M059J (cell line): ENCODE results near the gene MPST. TPM values are rescaled to one million over a fixed set of nuclear protein-coding genes. Genes with fewer than 3 reads are reported as not detected.
"Not testable (repeated sequence)": the region's sequence is repeated elsewhere in the genome, so short reads cannot be mapped to it uniquely, and the experiment has no call there.

Experiments used
- DNase-seq: peaks from one replicate; pipeline ENCODE4 v3.0.0-alpha.2; 2012; ENCODE audit warnings: low read depth
- total RNA-seq: library from RNA; depleted of rRNA; stranded (reverse); fragments of >200 nt; shearing (Covaris generic); gene quantifications from 2 replicates; pipeline ENCODE4 v1.2.3, GENCODE V29; 2014; rRNA removed

MPST gene
- total RNA-seq: 40.0 and 53.0 TPM in 2 replicates

DNA sequence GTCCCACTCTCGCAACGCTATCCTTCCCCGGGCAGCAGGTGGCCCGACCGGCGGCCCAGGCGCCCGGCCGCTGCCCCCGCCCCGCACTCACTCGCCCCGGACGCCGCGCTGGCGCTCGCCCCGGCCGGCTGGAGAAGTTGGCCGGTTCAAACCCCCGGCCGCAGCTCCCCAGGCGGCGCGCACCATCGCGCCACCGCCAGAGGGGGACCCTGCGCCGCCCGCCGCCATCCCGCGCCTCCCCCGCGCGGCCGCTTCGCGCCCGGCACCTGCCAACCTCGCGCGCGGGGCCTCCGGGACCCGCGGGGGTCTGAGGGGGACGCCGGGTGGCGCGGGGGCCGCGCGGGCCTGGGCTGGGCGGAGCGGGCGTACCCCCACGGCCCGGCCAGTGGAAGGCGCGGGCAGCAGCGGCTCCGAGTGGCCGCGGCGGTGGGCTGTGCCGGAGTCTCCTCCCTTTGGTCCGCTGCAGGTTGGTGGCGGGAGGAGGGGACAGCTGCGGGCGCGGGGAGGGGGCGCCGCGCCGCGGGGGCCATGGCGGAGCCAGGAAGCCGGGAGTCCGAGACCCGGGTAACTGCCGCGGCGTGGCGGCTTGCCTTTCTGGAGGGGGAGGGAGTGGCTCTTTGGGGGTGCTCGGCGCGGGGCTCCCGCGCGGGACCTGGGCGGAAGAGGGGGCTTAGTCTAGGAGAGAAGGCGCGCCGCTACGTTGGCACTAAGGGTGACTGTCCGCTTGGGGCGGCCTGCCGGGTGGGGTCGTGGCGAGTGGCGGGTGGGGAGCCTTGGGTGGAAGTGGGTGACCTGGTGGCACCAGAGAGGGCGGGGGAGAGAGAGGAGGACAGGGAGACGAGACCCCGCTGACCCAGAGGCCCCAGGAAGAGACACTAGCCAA is at the start of gene MPST, which contains the start of gene TST:
Gene MPST, plus strand, starts transcription at position 434 of the 883 bp plus-strand sequence. Its CDS starts 95 bp downstream, at position 529.
Gene TST, minus strand, starts transcription at position 139 of the 883 bp plus-strand sequence. CDS start 715 bp downstream, outside the sequence.
- peak; percentile 55 for DNase-seq

DNA sequence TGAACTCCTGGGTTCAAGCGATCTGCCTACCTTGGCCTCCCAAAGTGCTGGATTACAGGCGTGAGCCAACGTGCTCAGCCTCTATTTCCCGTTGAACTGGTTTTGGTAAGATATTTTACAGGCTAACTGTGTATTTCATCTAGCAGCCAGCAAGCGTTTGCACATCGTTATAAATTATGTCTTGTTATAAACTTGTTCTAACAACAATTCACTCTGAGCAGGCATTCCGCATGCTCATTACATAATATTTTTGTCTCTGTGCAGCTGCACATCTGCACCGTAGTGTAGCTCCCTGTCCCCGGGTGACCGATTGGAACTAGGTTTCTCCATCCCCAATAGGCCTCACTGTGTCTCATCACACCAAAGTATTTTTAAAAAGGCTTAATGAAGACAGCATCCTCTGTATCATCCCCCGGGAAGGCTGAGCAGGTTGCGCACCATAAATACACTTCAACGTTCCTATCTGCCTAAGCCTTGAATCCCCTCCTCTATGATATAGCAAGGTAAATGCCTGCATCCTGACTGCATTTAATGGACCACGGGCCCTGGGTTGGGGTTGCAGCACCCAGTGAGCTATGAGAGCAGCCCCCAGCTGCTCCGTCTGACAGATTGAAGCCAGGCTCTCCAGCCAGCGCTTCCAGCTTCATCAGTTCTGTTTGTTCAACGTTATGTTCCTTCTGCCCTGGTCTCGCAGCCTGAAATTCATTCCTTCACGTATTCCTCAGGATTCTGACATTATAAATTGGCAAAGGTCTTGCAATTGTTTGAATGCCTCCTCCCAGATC is 48.0 kb upstream of the MPST start:
- DNase-seq: no peak

DNA sequence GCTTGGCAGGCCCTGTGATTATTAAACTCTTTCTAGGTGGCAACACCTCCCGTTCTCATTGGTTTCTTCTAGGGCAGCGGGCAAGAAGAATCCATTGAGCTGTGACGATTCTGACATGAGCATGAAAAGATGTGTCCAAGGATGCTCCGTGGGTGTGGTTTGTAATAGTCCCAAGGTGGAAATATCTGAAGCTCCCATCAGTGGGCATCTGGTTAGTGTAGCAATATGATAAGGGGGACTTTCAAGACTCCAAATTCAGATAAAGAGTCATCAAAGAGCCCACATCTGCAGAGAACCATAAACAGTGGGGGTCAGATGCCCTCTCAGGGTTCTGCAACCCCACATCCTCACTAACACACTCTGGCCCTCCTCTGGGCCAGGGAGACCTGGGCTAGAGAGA is 42.9 kb upstream of the MPST start:
- DNase-seq: no peak

DNA sequence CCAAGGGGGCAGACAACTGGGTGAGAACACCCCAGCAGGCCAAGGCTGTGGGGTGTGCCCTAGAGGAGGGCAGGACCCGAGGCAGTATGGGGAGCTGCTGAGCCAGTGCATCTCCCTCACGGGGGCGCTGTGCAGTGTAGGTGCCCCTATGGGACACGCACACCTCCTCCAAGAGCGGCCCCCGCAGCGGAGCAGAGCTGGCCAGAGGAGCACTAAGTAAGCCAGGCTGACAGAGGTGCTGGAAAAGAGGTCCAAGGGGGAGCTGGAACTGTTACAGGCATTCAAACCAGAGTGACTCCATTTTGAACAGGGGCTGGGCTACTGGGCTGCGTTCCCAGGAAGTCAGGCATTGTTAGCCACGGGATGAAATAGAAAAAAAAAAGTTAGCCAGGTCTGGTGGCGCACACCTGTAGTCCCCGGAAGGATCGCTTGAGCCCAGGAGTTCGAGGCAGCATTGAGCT is 42.1 kb upstream of the MPST start:
- peak; percentile 42 for DNase-seq

DNA sequence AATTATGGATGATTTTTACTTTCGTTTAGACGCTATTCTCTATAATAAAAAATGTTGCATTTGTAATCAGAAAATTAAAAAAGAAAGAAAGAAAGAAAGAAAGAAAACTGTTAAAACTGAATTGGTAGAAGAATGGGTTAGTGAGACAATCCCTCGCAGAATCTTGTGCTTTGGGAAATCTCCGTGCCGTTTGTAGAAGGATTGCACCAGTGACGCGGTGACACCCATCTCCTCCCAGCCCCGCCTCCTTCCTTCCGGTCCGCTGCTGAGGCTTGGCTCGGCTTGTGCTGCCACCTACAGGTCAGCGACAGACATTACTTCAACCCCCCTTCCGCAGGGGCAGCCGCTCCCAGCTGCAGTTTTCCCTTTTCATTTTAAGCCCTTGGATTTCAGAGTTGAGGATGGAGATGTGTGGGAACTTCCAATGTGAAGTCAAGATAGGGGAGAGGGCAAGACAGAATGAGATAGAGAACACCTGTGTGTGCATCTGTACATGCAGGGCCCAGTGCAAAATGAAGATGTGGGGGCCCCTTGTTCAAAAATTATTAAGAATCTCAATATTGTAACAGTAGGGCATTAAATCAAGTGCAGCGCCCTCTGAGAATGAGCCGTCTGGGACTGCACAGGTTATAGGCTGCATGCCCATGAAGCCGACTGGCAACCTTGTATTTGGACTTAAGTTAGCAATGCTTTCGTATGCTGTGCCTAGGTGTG is 41.4 kb upstream of the MPST start:
- DNase-seq: peak; percentile 76

DNA sequence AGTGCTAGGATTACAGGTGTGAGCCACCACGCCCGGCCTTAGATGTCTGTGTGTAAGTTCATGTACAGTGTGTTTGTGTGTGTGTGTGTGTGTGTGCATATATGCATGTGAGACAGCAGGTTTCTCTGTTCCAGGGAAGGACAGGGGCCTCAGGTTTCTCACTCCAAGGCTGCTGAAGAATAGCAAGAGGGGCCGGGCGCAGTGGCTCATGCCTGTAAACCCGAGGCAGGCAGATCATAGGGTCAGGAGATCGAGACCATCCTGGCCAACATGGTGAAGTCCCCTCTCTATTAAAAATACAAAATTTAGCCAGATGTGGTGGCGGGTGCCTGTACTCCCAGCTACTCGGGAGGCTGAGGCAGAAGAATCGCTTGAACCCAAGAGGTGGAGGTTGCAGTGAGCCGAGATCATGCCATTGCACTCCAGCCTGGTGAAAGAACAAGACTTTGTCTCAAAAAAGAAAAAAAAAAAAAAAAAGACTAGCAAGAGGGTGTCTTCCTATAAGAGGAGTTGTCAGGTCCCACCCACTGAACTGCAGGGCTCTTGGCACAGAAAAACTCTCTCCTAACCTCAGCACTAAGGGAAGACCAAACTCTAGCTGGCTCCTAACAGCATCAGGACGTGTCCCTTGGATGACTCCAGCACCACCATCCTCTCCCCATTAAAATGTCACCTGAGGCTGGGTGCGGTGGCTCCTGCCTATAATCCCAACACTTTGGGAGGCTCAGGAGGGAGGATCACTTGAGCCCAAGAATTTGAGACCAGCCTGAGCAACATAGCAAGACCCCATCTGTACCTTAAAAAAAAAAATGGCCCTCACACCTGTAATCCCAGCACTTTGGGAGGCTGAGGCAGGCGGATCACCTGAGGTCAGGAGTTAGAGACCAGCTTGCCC is 40.3 kb upstream of the MPST start:
- no peak for DNase-seq

DNA sequence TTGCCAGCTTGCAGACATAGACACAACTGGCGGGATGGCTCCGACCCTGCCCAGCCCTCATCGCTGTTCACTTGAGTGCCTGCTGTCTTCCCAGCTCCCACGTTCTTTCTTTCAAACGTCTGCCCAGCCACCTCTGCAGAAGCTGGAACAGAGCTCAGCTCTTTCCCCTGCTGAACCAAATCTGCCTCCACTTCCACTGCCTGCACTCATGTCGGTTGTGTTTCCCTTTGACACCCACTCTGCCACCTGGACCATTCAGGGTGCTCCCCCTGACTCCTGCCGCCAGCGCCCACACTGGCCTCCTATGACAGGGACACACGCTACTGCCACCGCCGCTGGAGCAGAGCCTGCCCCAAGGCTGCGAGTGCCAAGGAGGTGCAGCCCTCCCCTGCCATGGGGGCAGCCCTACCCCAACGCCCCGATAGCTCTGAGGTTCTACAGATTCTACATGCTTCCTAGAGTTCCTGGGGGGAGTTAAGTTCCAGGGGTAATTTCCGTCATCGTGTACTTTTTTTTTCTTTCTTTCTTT is 38.2 kb upstream of the MPST start:
- DNase-seq: no peak

DNA sequence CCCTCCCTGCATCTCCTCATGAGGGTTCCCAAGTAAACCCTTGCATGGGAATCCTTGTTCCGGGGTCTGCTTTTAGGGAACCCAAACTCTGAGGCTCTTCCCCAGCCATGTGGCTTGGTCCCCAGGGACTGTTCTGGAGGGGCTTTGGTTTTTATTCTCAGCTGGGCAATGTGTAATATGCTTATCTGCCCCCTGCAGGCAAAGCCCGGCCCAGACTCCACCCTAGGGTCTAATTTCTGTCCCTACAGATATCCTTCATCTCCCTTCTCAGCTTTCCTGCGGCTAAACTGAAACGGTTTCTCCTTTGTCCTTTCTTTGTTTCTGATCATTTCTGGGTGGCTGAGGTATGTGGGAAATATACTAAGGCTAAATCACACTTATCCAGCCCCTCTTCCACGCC is 37.4 kb upstream of the MPST start:
- no peak for DNase-seq

DNA sequence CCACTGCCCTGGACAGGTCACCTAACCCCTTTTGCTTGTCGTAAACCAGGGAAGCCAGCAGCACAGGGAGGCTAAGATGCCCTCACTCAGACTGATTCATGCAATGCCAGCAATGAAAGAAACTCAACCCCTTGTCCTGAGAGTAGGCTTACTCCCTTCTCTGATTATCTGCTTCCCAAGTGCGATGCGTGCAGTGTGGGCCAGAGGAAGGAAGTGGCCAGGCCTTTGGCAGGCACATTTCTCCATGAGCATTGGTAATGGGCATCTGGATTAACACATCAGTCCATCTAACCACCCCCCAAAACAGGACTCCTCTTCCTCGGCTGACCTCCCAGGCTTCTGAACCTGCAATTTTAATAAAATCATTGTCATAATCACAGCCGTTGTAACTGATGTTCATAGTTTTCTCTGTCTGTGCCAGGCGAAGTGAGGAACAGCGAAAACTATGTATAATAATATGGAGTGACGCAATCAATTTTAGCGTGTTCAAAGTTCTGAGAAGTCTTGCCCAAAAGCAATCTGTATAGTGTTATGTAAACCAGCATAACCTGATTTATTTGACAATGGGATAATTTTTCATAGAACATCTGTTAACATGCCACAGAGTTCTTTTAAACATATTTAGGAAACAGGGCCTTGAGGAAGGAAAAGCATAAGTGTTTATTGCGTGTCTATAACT is 34.2 kb upstream of the MPST start:
- no peak for DNase-seq

DNA sequence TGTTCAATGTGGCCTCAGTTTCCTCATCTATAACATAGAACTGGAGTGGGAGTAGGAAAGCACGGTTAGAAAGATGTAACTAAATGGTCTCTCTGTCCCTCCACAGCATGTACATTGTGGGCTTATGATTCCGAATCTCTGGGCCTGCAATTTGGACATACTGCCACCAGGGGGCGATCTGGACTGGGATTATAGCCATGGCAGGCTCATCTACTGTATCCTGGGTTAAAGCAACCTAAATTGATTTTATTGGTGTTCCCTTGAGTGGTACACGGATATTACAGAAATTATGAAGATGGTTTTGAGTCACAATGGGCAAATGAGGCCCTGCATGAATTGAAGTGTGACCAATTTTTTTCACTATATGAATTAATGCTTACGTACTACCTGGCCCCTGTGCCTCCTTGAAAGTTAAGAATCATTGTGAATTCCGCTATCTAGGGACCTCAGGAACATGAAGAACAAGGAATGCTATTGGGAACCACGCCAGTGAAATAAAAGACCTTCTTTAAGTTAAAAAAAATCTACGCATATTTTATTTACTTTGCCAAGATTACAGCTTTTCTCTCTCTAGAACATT is 33.2 kb upstream of the MPST start:
- no peak for DNase-seq

DNA sequence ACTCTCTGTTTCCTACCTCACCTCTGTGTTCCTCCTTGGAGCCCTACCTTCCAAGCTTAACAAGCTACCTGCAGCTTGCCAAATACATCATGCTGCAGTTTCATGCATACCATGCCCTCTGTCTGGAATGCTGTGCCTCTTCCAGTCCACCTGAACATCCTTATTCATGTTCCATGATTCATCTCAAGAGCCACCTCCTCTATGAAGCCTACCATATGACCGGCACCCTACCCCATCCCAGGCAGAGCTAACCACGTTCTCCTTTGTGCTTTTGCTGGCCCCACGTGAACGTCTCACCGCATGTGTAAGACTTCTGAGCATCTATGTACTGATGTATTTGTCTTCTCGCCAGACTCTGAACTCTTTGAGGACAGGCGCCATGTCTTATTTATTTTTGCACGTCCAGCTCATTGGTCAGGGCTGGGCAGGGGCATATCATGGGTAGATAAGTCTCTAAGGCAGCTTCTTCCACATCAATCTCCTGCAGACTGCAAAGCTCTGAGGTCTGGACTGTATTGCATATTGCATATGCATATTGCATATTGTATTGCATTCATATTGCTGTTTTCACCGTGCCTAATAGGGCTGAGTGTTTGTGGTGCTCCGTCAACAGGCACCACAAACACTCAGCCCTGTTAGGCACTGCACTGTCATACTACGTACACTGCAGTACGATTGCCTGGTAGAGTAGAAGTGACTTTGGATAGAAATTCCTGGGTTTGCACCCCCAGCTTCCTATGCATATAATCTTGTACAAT is 31.3 kb upstream of the MPST start:
- no peak for DNase-seq

DNA sequence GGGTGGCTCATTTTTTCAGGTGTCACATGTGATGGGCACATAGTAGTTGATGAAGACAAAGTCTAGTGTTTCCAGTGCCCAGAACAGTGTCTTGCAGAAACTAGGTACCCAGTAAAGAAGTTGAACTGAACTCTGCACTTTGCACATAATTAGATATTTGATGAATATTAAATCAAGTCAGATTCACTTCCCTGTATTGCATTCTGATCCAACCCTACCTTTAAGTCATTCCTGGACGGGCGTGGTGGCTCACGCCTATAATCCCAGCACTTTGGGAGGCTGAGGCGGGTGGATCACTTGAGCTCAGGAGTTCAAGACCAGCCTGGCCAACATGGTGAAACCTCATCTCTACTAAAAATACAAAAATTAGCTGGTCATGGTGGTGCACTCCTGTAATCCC is 30.5 kb upstream of the MPST start:
- DNase-seq: not testable (repeated sequence)

DNA sequence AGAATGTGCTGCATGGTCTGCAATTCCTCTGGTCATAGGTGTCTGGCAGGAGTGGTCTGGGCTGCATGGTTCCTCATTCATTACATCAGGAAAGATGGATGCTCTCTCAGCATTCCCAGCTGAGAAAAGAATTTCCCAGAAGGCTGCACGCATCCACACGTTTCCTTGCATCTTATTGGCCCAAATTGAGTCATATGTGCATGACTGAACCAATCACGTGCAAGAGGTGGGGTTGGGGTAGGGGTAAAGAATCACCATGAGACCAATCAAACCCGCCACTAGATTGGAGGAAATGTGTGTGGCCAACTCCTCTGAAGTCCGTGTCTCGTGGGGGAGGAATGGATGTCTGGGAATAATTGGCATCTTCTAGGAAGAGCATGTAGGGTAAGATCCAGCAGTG is 29.1 kb upstream of the MPST start:
- DNase-seq: no peak

DNA sequence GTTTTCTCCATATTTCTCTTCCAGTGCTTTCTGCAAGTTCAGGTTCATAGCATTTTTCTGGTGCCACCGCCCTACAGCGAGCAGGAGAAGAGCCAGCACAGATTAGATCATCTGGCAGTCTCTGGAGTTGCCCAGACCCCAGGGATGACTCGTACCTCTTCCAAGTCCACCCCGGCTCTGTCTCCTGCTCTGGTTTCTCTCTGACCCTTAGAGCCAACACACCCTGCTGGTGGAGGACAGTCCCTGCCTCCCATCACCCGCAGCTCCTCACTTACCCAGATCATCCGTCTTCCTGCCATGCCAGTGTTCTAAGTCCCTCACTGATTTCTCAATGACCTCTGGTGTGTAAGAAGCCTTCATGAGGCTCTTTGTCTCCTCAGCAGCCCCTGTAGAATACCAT is 28.3 kb upstream of the MPST start:
- DNase-seq: no peak

DNA sequence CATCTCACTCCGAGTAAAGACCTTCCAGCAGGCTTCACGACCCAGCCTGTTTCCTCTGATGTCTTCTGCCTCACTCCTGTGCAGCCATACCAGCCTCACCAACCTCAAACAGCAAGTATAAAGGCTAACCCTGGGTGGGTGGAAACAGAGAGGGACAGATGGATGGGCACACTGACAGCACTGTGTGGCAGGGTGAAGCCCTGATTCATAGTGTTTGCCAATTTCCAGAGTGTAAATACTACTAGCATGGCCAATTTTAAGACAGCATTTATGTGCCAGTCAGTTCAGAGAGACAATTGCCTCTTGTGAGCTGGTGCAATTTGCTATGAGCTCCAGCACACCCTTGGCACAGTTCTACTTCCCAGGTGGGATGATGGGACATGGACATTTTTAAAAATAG is 21.8 kb upstream of the MPST start:
- no peak for DNase-seq

DNA sequence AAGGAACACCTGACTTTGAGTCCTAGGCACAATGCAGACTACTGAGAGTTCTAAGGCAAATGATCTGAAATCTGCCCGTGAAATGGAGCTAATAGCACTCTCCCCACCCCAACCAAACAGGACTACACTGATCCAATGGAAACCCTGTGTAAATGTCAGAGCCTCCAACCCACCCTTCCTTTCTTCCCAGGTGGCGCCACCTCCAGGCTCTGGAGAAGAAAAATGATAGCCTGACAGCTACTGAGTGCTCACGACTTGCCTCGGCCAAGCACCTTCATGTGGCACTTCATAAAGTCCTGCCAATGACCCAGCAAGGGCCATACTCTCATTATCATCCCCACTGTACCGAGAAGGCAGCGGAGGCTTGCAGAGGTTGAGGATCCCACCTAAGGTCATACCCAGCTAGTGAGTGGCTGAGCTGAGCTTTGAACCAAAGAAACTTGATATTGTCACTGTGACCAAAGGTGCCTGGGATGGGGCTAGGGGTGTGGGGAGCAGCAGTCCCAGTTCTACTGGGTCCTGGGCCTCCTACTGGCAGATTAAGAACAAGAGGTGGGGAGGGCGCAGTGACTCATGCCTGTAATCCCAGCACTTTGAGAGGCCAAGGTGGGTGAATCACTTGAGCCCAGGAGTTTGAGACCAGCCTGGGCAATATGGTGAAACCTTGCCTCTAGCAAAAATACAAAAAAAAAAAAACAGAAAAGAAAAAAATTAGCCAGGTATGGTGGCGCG is 20.8 kb upstream of the MPST start:
- peak; percentile 60 for DNase-seq

DNA sequence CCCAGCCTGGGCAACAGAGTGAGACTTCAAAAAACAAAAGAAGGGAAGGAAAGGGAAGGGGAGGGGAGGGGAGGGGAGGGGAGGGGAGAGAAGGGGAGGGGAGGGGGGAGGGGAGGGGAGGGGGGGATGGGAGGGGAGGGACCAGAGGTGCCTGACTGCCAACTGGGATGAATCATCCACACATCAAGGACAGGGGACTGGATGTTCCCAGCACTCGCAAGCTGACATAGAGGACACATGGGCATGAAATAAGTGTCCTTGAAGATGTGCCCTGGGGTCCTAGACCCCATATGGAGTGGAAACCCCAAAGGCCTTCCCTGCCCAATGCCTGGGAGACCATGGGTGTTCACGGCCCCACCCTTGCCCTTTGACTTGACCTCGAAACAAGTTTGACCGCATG is 20.1 kb upstream of the MPST start:
- peak; percentile 48 for DNase-seq
